Measurements from ENCODE around the gene MSL1.

MSL1 gene

DNA sequence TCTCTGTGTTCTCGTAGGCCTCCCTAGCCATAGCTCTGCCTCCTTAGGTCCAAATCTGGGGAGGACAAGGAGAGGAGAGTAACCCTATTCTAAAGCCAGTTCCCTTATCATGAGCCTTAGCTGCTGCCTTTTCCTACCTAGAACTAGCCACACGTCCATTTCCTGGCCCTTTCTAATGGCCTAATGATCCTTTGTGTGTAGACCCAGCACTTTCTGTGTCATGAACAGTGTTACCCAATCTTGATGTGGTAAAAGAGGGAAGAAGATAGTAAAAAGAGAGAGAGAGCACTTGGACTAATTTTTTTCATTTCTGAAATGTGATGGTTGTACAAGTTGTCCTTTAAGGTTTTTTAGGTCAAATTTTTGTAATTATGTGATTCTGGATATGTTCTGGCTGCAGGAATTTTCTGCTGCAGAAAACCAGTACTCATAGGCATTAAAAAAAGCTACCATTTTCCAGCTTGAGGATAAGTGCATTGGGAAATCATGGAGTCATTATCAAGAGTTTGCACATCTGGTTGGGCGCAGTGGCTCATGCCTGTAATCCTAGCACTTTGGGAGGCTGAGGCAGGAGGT, 36.8 kb downstream of the MSL1 start:
- no peak overlapping the region for H3K27ac ChIP-seq (ENCODE audit: low read depth, low read length)
- H3K4me3 ChIP-seq (ENCODE audit: insufficient read depth, low read length, poor library complexity, severe bottlenecking) = no peak overlapping the region
- no peaks in the 10 kb centered on the region for H3K9me2 ChIP-seq (replicated peaks; ENCODE audit: insufficient read depth, low read length)
- H3K9ac ChIP-seq (ENCODE audit: low read length) = no peak overlapping the region
- peaks cover 30% of the 10 kb centered on the region for H3K79me2 ChIP-seq (ENCODE audit: insufficient read depth, low read length)
- TF ChIP-seq, protein P1, sequence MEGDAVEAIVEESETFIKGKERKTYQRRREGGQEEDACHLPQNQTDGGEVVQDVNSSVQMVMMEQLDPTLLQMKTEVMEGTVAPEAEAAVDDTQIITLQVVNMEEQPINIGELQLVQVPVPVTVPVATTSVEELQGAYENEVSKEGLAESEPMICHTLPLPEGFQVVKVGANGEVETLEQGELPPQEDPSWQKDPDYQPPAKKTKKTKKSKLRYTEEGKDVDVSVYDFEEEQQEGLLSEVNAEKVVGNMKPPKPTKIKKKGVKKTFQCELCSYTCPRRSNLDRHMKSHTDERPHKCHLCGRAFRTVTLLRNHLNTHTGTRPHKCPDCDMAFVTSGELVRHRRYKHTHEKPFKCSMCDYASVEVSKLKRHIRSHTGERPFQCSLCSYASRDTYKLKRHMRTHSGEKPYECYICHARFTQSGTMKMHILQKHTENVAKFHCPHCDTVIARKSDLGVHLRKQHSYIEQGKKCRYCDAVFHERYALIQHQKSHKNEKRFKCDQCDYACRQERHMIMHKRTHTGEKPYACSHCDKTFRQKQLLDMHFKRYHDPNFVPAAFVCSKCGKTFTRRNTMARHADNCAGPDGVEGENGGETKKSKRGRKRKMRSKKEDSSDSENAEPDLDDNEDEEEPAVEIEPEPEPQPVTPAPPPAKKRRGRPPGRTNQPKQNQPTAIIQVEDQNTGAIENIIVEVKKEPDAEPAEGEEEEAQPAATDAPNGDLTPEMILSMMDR (IDR thresholded peaks at IDR 0.05; ENCODE audit: insufficient read depth, low read length, poor library complexity, severe bottlenecking) = no peak
- no peak for TF ChIP-seq EZH2phosphoT487 (conservative IDR thresholded peaks at IDR 0.05; ENCODE audit: low read length)
- no peaks in the 10 kb centered on the region for H4K20me1 ChIP-seq (ENCODE audit: low read depth, low read length)
- no peaks in the 10 kb centered on the region for H3F3A ChIP-seq (ENCODE audit: insufficient read depth)
- H3K9me3 ChIP-seq (ENCODE audit: insufficient read depth, low read length) = no peaks in the 10 kb centered on the region
- no peak overlapping the region for H3K4me2 ChIP-seq (ENCODE audit: low read depth, low read length, poor library complexity, severe bottlenecking)
- H3K36me3 ChIP-seq (ENCODE audit: low read length) = peaks cover 17% of the 10 kb centered on the region; the same call in 1 of the 2 replicates
- H2AFZ ChIP-seq (ENCODE audit: low read depth, low read length, severe bottlenecking) = no peak overlapping the region
- H3K27me3 ChIP-seq (ENCODE audit: low read length) = no peaks in the 10 kb centered on the region

DNA sequence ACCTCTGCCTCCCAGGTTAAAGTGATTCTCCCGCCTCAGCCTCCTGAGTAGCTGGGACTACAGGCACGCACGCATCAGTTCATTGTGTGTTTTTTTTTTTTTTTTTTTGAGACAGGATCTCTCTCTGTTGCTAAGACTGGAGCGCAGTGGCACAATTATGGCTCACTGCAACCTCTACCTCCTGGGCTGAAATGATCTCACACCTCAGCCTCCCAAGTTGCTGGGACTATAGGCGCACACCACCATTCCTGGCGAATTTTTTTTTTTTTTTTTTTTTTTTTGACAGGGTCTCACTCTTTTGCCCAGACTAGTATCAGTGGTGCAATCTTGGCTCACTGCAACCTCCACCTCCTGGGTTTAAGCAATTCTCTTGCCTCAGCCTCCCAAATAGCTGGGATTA, 37.7 kb downstream of the MSL1 start:
- Histone ChIP-seq H3K27ac (ENCODE audit: low read depth, low read length) (no peak overlapping the region), H3K4me3 (ENCODE audit: insufficient read depth, low read length, poor library complexity, severe bottlenecking) (no peak overlapping the region), H4K20me1 (ENCODE audit: low read depth, low read length) (no peaks in the 10 kb centered on the region), H3K4me2 (ENCODE audit: low read depth, low read length, poor library complexity, severe bottlenecking) (no peak overlapping the region), H3F3A (ENCODE audit: insufficient read depth) (no peaks in the 10 kb centered on the region), H3K9me3 (ENCODE audit: insufficient read depth, low read length) (no peaks in the 10 kb centered on the region), H3K36me3 (ENCODE audit: low read length) (peaks cover 13% of the 10 kb centered on the region; the same call in 1 of the 2 replicates), H3K9ac (ENCODE audit: low read length) (no peak overlapping the region), H3K27me3 (ENCODE audit: low read length) (no peaks in the 10 kb centered on the region), H2AFZ (ENCODE audit: low read depth, low read length, severe bottlenecking) (no peak overlapping the region), H3K79me2 (ENCODE audit: insufficient read depth, low read length) (peaks cover 27% of the 10 kb centered on the region), H3K9me2 (replicated peaks; ENCODE audit: insufficient read depth, low read length) (no peaks in the 10 kb centered on the region)
- TF ChIP-seq EZH2phosphoT487 (conservative IDR thresholded peaks at IDR 0.05; ENCODE audit: low read length) = no peak
- TF ChIP-seq, protein P1 (IDR thresholded peaks at IDR 0.05; ENCODE audit: insufficient read depth, low read length, poor library complexity, severe bottlenecking) = no peak

DNA sequence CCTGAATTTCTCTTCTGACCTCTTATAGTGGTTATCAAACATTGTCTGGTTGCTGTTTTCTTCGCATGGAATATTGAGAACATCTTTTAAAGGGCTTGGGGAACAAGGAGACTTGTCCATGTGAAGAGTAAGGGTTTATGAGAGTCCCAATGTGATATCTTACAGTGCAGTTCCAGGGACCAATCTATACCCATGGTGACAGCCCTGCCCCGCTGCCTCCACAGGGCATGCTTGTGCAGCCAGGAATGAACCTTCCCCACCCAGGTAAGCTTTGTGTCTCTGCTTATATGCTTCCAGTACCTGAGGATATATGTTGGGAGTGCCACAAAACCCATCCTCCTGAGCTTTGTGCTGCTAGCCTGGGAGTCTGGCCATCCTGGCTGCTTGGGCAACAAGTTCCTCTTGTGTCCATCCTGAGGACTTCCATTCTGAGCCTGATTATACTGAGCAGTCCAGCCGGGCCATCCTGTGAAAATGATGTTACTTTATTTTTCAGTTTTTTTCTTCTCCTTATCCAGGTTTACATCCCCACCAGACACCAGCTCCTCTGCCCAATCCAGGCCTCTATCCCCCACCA, 46.0 kb downstream of the MSL1 start:
- Histone ChIP-seq H3K9me2 (replicated peaks; ENCODE audit: insufficient read depth, low read length) (no peaks in the 10 kb centered on the region), H3K27me3 (ENCODE audit: low read length) (no peaks in the 10 kb centered on the region), H3K9me3 (ENCODE audit: insufficient read depth, low read length) (no peaks in the 10 kb centered on the region), H3F3A (ENCODE audit: insufficient read depth) (peaks cover 19% of the 10 kb centered on the region), H3K4me2 (ENCODE audit: low read depth, low read length, poor library complexity, severe bottlenecking) (no peak overlapping the region), H3K27ac (ENCODE audit: low read depth, low read length) (no peak overlapping the region), H3K9ac (ENCODE audit: low read length) (no peak overlapping the region), H3K4me3 (ENCODE audit: insufficient read depth, low read length, poor library complexity, severe bottlenecking) (no peak overlapping the region), H2AFZ (ENCODE audit: low read depth, low read length, severe bottlenecking) (no peak overlapping the region), H4K20me1 (ENCODE audit: low read depth, low read length) (no peaks in the 10 kb centered on the region), H3K36me3 (ENCODE audit: low read length) (peaks cover 29% of the 10 kb centered on the region; the same call in 1 of the 2 replicates), H3K79me2 (ENCODE audit: insufficient read depth, low read length) (no peaks in the 10 kb centered on the region)
- TF ChIP-seq, protein P1 (IDR thresholded peaks at IDR 0.05; ENCODE audit: insufficient read depth, low read length, poor library complexity, severe bottlenecking) = no peak

Measured in SU-DHL-6 (cell line).